Measurements from ENCODE around the gene TEAD4.
"Not testable (repeated sequence)": the region's sequence is repeated elsewhere in the genome, so short reads cannot be mapped to it uniquely, and the experiment has no call there.

TEAD4 gene

DNA sequence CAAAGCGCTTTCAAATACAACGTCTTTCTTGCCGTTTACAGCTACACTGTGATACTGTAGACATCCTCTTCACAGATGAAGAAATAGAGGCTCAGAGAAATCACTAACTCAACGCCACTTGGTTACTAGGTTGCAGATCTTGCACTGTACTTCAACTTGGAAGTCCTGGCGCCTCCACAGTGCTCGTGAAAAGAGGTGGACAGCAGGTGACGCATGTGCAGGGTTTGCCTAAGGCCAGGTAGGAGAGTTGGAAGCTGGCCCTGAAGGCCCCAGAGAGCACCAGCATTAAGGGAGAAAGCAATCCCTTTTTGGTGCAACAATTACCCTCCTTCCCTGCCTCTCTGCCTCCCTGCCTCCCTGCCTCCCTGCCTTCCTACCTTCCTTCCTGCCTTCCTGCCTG is 95.2 kb downstream of the TEAD4 start:
- DNase-seq = no peak

DNA sequence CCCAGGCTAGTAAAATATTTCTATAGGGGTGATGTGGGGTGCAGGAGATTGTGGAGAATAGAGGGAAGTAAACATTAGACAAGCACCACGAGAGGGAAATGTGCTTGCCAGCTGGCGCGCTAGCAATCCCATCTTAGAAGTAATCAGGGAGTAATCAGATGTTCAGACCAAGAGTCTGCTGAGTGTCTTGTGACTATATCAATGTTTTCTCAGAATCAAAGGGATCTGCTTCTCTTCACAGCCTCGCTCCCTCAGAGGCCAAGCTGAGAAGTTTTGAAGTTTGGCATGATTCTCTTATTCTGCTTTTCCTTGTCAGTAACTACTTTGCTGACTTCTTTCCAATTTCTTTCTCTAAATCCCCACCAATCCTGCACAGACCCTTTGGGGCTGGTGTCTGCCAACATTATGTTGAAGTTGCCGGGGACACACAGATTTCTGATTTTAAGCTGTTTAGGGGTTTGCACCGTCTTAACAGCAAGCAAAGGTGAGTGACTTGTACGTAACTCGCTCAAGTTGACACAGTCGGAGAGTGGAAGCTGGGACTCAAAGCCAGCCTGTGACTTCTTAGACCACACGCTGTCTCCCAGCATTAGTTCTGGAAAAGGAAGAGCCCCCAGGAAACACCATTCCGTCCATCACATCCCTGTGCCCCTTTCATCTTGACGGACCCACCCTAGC is 96.0 kb downstream of the TEAD4 start:
- DNase-seq = no peak

DNA sequence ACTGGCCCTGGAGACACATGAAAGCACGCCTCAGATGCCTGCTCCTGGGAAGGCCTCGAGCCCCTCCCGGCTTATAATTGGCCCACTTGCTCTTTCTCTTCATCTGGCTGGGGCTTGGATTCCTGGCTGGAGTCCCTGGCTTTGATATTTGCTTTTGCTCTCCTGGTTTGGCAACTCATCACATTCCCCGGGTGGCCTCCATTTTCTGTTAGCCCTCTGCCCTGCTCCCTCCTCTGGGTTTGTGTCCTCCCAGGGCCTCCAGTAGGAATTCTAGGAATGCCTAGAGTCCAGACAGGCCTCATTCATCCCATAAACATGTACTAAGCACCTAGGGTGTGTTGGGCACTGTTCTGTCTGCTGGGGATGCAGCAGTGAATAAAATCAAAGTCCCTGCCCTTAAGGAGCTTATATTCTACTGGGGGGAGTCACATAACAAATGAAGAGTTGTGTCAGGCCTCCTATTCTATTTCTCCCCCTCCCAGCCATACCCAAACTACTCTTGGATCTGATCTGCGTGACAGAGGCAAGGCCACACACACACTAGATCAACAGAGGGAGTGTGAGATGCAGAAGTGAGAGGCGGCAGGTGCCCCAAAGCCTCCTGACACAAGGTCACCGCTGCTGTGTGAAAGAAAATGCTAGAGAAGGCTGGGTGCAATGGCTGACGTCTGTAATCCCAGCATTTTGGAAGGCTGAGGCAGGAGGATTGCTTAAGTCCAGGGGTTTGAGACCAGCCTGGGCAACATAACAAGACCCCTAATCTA is 96.7 kb downstream of the TEAD4 start:
- no peak for DNase-seq

DNA sequence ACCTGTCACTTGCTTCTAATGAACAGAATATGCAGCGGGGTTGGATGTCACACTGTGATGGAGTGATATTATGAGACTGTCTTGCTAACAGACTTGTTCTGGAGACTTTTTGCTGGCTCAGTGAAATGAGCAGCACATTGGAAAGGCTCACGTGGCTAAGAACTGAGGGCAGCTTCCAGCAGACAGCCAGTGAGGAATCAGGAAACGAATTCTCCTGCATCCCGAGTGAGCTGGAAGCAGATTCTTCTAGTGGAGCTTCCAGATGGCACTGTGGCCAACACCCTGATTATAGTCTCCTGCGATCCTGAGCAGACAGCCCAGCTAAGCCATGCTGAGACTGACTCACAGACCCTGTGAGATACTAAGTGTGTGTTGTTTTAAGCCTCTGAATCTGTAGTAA is 101.9 kb downstream of the TEAD4 start:
- DNase-seq = no peak

DNA sequence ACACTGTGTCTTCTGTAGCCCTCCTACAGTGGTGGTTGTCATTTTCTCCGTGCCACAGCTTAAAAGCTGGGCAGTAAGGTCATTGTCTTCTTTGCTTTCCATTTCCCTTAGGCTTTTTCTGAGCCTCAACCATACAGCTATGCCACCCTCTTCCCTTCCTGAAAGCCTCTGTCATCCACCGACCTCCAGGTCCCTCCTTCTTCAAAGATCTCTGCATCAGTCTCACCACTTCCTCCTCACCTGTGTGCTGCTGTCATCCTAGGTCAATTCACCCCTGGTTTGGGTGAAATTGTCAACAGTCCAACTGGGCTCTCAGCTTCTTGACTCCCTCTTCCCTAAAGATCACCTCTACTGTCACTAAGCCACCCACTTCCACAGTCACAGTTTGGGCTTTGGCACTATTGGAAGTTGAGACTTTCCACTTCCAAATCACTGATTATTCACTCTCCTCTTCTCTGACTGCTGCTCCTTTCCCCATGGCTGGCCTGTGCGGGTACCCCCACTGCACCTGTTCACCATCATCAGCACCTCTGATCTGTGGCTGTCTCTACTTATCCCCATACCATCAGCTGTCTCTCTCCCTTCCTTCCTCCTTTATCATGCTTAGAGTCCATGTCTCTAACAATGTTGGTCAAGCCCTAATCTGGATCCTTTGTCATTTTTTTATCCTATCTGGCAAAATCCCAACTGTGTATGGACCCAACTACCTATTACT is 102.5 kb downstream of the TEAD4 start:
- no peak for DNase-seq

DNA sequence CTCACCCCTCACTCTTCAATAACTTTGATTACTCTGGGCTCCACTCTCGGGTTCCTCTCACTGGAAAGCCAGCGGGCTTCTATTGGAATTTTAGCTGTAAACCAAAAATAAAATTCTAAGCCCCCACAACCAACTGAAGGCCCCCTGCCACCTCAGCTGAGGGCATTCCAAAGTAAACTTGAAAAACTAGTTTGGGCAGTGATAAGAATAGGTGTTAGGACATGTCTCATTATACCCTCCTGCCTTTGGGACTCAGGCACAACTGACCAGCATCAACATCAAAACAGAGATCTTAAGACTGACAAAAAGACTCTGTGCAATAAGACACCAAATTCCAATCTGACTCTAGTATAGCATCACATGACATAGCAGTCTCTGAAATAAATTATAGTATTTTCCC is 106.1 kb downstream of the TEAD4 start:
- DNase-seq = no peak

DNA sequence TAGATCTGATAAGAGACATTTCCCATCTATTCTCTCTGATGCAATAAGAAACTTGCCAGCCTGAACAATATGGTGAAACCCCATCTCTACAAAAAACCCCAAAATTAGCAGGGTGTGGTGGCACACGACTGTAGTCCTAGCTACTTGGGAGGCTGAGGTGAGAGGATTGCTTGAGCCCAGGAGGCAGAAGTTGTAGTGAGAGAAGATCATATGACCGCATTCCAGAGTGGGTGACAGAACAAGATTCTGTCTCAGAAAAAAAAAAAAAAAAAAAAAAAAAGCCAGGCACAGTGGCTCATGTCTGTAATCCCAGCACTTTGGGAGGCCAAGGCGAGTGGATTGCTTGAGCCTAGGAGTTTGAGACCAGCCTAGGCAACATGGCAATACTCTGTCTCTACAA is 106.6 kb downstream of the TEAD4 start:
- DNase-seq = not testable (repeated sequence)

DNA sequence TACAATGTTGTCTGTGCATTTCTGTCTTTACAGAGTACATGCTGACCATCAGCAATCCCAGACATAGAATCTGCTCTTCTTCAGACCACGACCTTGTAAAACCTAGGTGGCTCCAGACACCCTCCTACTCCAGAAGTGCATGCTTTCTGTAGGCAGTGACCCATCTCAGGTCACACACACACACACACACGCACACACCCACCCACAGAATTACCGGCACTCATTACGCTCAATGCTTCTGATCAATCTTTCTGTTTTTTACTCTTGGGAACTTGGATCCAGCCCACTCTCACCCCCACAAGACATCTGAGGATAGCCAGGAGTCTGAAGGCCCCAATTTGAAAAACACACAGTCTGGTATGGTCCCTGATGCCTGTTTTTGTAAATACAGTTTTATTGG is 110.5 kb downstream of the TEAD4 start:
- no peak for DNase-seq

DNA sequence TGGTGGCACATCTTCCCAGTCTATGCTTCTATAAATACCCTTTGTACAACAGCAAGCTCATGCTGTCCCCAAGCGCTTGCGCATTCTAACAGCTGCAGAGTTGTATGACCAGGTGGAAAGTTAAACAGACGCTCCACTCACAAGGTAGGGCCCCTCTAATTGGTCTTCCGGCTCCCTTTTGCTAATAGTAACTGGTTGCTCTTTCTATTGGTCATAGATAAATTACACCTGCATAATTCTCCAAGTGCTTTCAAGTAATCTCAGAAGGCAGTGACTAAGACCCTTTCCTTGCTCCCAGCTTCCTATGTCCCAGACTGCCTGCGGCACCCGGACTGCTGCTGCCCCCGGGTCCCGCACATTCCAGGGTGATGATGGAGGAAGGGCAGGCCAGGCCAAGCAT is 111.9 kb downstream of the TEAD4 start:
- DNase-seq = no peak

DNA sequence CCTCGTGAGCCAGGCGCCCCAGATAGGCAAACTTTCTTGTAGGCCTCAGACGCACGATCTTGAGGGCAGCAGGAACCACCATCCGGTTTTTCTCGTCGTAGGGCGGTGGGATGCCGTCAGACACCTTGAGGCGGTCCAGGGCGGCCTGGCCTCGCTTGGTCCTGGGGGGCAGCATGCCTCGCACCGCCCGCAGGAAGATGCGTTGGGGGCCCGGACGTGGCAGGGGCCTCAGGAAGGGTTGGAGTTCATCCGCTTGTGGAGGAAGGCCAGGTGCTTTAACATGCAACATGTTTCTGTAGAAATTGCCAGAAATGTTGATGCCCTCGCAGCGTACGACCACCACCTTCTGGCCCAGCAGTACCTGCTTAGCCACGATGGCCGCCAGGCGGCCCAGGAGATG is 112.5 kb downstream of the TEAD4 start:
- no peak for DNase-seq

DNA sequence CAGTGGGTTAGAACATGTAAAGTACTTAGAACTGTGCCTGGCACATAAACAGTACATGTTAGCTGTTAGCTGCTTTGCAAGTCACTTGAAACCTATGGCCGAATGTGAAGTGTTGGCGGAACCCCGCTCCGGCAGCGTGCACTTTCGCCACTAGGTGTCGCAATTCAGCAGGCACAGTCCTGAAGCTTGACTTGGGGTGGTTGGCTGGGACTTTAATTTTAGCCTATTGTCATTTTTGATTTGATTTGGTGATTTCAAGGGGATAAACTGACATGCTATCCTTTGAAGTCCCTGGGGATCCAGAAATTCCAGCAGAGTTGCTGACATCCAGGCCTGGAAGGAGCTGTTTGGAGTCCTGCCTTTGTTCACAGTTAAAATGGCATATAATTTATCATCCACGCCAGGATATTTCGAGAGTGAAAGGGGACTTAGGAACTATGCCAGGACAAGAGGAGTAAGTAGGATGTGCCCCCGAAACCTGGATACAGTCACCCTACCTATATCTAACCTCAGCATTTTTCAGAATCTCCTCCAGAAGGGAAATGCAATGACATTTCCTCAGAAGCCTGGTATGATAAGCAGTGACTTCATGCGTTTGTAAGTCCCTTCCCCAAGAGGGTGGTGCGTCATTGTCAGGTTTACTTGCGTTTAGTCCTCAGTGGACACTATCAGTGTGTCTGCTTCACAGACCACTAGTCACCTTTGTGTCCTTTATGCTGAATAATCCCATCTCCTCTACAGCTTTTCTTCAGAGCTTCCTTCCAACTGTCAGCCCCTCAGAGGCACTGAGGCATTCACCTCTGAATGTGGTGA is 114.4 kb downstream of the TEAD4 start:
- DNase-seq = peak; percentile 88

DNA sequence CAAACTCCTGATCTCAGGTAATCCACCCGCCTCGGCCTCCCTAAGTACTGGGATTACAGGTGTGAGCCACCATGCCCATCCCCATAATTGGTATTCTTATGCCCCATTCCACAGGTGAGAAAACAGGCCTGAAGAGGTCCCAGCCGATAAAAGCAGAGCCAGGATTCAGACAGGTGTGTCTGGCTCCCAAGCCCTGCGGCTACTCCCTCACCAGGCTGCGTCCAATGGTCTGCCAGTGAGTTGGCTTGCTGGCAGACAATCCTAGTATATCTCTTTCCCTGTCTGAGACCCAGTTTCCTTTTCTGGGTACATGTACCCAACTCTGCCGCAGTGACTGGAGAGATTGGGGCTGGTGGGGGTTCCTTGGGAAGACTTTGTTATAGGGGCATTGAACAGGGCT is 116.1 kb downstream of the TEAD4 start:
- no peak for DNase-seq

DNA sequence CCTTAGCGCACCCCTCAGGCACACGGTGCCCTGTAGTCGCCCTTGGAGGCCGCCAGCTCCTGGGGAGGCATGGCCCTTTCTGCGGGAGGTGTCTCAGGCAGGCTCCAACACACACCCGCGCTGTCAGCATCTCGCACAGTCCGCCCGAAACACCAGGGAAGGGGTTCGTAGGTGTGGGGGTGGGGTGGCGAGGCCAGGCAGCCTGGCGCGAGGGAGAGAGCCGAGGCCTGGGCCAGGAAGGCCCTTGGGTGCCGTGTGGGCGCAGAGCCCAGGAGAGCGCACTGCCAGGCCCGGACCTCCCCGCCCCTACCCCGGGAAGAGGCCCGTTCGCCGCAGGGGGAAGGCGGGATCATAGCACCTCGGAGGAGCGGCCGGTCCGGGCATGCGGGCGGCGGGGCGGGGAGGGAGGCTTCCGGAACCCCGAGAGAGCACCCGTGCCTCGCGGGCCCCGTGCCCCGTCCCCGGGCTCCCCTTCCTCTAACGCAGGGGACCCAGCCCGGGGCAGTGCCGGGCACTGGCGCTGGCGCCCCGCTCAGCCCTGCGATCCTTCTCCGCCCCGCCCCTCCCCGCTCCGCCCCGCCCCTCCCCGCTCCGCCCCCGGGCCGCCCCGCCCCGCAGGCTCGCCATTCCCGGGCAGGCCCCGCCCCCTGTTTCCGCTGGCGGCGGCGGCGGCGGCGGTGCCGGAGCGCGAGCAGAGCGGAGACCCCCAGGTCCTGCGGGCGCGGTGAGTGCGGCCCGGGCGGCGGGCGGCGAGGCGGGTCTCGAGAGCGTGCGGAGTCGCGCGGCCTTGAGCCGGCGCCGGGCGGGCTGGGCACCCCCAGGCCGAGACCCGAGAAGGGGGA is 117.8 kb downstream of the TEAD4 start, which contains the start of gene TSPAN9:
Gene TSPAN9, plus strand, starts transcription at position 650 of the 842 bp plus-strand sequence. CDS start 123,815 bp downstream, outside the sequence.
- DNase-seq = peak; percentile 49

DNA sequence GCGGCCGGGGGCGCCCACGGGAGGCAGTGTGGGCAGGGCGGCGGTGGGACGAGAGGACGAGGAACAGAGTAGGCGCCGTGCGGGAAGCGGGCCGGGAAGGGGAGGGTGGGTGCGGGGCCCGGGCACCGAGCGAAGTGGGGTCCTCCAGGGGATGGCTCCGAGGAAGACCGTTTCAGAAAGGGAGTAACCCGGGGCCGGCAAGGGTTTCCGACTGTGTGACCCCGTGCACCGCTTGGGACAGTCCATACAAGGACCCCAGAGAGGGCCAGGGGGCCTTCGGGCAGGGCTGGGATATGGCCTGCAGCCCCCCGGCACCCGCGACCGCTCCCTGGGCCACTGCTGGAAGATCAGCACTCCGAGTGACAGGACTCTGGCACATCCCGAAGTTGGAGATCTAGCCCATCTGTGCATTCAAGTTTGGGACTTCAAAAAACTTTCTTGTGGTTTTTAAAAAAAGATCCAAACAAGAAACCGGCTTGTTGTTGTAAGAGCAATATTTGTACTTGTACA is 118.4 kb downstream of the TEAD4 start:
- DNase-seq = no peak

DNA sequence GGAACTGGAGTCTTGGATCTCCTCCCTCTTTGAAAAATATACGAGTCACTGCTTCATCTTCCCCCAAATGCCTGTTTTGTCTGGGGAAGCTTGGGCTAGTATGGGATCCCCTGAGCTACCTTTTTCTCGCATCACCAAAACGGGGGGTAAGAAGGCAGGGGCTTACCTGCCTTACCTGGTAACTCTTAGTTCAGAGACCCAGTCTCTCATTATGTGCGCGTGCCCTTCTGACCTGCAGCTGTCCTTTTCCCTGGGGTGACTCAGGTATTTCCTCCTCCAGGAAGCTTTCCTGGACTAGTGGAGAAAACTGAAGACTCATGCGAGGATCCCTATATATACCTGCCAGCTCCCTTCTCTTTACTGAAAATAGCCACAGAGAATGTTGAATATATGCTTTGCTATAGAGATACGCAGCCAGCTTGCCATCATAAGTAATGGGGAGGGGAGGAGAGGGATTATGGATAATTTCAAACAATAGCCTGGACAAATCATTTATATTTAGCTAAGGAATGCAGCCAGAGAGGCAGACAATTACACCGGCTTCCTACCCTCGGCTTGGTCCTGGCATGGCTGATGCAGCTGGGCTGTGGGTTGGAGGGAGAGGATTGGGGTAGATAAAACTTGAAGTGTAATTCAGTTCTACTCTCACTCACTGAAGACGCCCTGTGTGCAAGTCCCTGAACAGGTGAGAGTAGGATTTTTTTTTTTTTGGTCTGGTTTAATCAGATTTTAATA is 119.1 kb downstream of the TEAD4 start:
- no peak for DNase-seq

DNA sequence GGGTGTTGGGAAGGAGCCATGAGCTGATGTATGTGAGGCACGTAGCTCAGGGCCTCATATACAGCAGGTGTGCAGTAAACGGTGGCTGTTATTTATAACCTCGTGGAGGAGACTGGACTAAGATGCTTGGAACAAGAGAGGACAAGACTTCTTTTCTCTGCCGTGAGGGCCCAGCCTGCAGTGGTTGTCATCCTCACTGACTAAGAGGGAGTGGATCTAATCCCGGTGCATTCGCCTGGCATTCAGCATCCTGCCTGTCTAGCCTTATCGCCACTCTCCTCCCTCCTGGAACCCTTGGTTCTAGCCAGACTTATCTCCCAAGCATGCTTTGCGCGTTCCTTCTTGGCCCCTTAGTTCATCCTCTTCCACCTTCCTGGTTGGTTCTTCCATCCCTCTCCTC is 121.9 kb downstream of the TEAD4 start:
- no peak for DNase-seq

DNA sequence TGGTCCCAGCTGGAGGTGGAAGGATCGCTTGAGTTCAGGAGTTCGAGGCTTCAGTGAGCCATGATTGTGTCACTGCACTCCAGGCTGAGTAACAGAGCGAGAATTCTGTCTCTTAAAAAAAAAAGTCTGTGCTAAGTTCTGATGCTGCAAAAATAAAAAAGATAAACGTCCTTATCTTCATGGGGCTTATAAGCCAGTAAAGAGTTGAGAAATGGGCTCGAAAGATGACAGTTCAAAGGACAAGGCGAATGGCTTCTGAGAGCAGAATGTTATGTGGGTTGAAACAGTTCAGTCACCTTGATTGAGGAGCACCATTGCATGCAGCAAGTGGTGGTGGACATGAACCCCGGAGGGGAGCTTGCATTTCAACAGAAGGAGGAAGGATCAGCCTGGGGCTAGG is 122.7 kb downstream of the TEAD4 start:
- no peak for DNase-seq

DNA sequence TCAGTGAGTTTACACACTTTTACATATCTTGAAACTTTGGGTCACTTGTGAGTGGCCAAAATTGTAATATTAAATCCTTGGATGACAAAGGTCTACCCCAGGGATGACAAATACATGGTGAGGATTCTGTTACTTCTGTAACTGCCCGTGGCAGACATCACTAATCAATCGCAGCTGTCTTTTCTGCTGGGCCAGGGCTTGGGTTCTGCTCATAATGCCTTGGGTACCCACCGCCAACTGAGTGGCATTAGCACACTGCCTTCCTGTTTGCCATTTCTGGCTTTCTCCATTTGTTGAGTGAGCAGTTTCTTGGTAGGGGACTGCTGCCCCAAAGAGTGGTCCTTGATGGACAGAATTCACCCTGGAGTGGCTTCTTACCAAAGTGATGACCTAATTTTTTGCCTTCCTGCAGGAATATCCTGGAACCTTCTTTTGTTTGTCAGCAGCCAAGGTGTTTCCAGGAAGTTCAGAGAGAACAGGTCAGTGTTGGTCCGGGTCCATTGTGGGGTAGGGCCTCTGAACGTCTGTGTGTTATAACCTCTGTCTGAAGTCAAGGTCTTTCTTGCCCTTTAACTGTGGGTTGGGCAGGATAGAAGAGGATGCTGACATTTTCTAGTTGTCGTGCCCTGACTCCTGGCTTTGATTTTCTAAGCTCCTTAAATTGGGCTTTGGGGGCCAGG is 124.2 kb downstream of the TEAD4 start:
- no peak for DNase-seq

DNA sequence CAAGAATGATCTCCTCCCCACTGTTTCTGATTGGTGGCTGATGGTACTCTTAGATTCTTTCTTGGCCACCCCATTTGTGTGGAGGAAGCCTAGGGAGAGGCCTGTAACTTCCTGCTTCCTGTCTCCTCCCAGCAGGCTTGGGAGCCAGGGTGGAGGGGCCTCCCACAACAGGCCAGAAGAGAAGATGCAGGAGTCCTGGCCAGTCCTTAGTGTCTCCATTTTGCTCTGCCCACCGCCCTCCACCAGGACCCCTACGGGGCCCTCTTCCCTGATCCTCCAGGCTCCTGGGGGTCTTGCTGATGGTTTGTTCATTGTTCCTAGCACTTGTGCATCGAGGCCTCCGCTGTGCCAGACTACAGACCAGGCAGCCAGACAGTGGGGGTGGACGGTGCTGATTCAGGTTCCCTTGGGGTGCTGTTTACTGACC is 124.7 kb downstream of the TEAD4 start:
- no peak for DNase-seq

DNA sequence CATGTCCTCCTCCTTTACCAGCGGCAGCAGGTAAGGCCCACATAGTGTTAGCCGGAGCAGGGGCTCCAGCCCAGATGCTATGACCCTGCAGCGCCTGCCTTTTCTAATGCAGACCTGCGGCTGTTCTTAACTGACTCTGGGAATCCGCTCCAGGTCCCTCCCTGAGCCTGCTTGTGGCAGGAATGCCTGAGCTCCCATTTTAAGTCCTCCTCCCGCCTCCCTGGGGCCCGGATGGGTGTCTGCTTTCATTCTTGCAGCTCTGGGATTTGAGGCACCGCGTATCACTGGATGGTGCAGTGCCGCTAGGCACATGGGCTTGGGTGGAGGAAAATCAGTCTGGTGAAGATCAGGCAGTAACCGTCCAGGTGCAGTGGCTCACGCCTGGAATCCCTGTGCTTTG is 125.5 kb downstream of the TEAD4 start:
- DNase-seq = no peak

All from OCI-M1 (cell line).